Osteocyte (in vitro differentiated cells): ENCODE data around the gene LIN7B. TPM values are rescaled to one million over a fixed set of nuclear protein-coding genes. Genes with fewer than 3 reads are reported as not detected.

Source experiments
- DNase-seq: peaks from one replicate; pipeline ENCODE4 v3.0.0; 2021; ENCODE audit warnings: mixed read lengths; ENCODE audit not compliant: unreplicated experiment; ENCODE audit errors: extremely low spot score
- H3K27ac Mint-ChIP-seq: one replicate; pipeline ENCODE4 v1.8.0; 2021; ENCODE audit warnings: mild to moderate bottlenecking, mixed read lengths; ENCODE audit not compliant: unreplicated experiment
- H3K27me3 Mint-ChIP-seq: one replicate; pipeline ENCODE4 v1.8.0; 2021; ENCODE audit warnings: mixed read lengths; ENCODE audit not compliant: unreplicated experiment
- H3K36me3 Mint-ChIP-seq: one replicate; pipeline ENCODE4 v1.8.0; 2021; ENCODE audit warnings: mixed read lengths; ENCODE audit not compliant: unreplicated experiment
- H3K4me1 Mint-ChIP-seq: one replicate; pipeline ENCODE4 v1.8.0; 2021; ENCODE audit warnings: mixed read lengths; ENCODE audit not compliant: unreplicated experiment
- H3K4me3 Mint-ChIP-seq: one replicate; pipeline ENCODE4 v1.8.0; 2021; ENCODE audit warnings: mild to moderate bottlenecking, moderate library complexity, mixed read lengths; ENCODE audit not compliant: unreplicated experiment
- H3K9me3 Mint-ChIP-seq: one replicate; pipeline ENCODE4 v1.8.0; 2021; ENCODE audit warnings: mixed read lengths; ENCODE audit not compliant: unreplicated experiment
- CTCF ChIP-seq: fragments of 200-600 bp; sonication (generic); IDR thresholded peaks from 2 replicates; pipeline ENCODE4 v1.5.0; 2021; ENCODE audit warnings: antibody characterized with exemption, mild to moderate bottlenecking, moderate library complexity
- total RNA-seq: library from RNA; stranded (reverse); gene quantifications from 2 replicates; pipeline ENCODE4 v1.2.1, GENCODE V29; 2021

Gene LIN7B
- total RNA-seq, 1 donor from 2014 or later = 9.9 TPM

- Mint-ChIP-seq H3K4me3 (peak overlapping the region; percentile 81), H3K9me3 (no peaks in the 10 kb centered on the region), H3K4me1 (peaks cover 16% of the 10 kb centered on the region), H3K27ac (peak overlapping the region; percentile 77), H3K27me3 (no peaks in the 10 kb centered on the region), H3K36me3 (no peaks in the 10 kb centered on the region)
- peak; percentile 99 for DNase-seq
- TF ChIP-seq CTCF = peak; percentile 9
Measured at GRCh38 chr19:49127674-49128544, 13.7 kb downstream of the LIN7B start.

GRCh38 chr19:49128545-49129237 lies 14.5 kb downstream of the LIN7B start:
- DNase-seq = no peak
- Mint-ChIP-seq H3K4me3 (peak overlapping the region; percentile 81), H3K36me3 (no peaks in the 10 kb centered on the region), H3K4me1 (peaks cover 16% of the 10 kb centered on the region), H3K27me3 (no peaks in the 10 kb centered on the region), H3K27ac (peak overlapping the region; percentile 4), H3K9me3 (no peaks in the 10 kb centered on the region)
- no peak for TF ChIP-seq CTCF

DNA sequence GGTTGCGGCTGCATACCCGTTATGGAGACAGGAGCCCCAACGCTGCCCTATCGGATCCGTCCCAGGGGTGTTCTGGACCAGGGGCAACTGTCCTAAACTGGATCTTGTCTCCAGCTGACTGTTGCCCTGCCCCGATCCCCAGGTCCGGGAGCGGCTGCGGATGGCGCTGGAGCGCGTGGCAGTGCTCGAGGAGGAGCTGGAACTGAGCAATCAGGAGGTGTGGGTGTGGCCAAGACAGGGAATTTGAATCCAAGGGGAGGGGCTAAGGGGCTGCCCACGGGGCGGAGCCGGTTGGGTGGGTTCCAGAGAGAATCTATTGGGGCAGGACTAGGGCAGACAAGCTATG lies 15.0 kb downstream of the LIN7B start:
- Mint-ChIP-seq H3K36me3 (no peaks in the 10 kb centered on the region), H3K9me3 (no peaks in the 10 kb centered on the region), H3K4me1 (peaks cover 16% of the 10 kb centered on the region), H3K4me3 (peak overlapping the region; percentile 81), H3K27ac (peak overlapping the region; percentile 54), H3K27me3 (no peaks in the 10 kb centered on the region)
- TF ChIP-seq CTCF = no peak
- DNase-seq = no peak

- Mint-ChIP-seq H3K4me1 (peaks cover 16% of the 10 kb centered on the region), H3K4me3 (no peak overlapping the region), H3K9me3 (no peaks in the 10 kb centered on the region), H3K27ac (no peak overlapping the region), H3K27me3 (no peaks in the 10 kb centered on the region), H3K36me3 (no peaks in the 10 kb centered on the region)
- no peak for TF ChIP-seq CTCF
- DNase-seq = no peak
Measured at GRCh38 chr19:49130325-49130724, 16.2 kb downstream of the LIN7B start.

DNA sequence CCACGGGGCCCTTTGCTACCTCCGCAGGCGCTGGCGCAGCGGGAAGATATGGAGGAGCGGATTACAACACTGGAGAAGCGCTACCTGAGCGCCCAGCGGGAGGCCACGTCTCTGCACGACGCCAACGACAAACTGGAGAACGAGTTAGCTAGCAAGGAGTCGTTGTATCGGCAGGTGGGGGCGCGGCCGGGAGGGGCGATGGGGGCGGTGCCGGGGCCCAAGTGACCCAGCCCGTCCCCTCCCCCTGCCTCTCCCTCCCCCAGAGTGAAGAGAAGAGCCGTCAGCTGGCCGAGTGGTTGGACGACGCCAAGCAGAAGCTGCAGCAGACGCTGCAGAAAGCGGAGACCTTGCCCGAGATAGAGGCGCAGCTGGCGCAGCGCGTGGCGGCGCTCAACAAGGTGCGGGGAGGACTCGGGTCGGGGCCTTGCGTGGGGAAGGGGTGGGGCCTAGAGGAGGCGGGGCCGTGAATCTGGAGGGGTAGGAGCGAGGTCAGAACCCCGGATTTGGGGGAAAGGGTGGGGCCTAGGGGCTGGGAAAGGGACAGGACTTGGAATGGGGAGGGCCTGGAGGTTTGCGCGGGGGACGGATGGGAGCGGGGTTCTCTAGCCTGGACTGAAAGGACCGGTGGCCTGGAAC lies 18.9 kb downstream of the LIN7B start:
- peaks cover 13% of the 10 kb centered on the region for H3K4me1 Mint-ChIP-seq
- no peak overlapping the region for H3K27ac Mint-ChIP-seq
- H3K27me3 Mint-ChIP-seq = no peaks in the 10 kb centered on the region
- no peaks in the 10 kb centered on the region for H3K36me3 Mint-ChIP-seq
- no peak for TF ChIP-seq CTCF
- no peak for DNase-seq
- H3K9me3 Mint-ChIP-seq = no peaks in the 10 kb centered on the region
- no peak overlapping the region for H3K4me3 Mint-ChIP-seq
